ENCODE measurements around the gene AIG1.

Gene AIG1

GRCh38 chr6:143376375-143376774 lies 315.7 kb downstream of the AIG1 start:
- Histone ChIP-seq H3K27me3 (ENCODE audit: control insufficient read depth in 1 of 2, insufficient read depth in 2 of 2, low read length in 2 of 2) (no peaks in the 10 kb centered on the region), H3K4me1 (ENCODE audit: control insufficient read depth, insufficient read depth, low read length) (no peaks in the 10 kb centered on the region), H3K36me3 (ENCODE audit: control insufficient read depth in 2 of 2, insufficient read depth in 2 of 2, low read length in 2 of 2) (no peaks in the 10 kb centered on the region), H3K9ac (ENCODE audit: low read length in 2 of 2) (no peak overlapping the region), H3K4me3 (ENCODE audit: low read length in 2 of 2) (no peak overlapping the region), H3K9me3 (ENCODE audit: control insufficient read depth in 2 of 2, low read length in 2 of 2) (no peaks in the 10 kb centered on the region), H3K27ac (ENCODE audit: low read length) (no peak overlapping the region)

- H3K27me3 ChIP-seq (ENCODE audit: control insufficient read depth in 1 of 2, insufficient read depth in 2 of 2, low read length in 2 of 2), result no peaks in the 10 kb centered on the region
- H3K27ac ChIP-seq (ENCODE audit: low read length), result no peak overlapping the region
Observed at GRCh38 chr6:143376861-143377260, 316.2 kb downstream of the AIG1 start.

GRCh38 chr6:143385636-143386035 lies 324.9 kb downstream of the AIG1 start:
- Histone ChIP-seq H3K4me1 (ENCODE audit: control insufficient read depth, insufficient read depth, low read length) (no peaks in the 10 kb centered on the region), H3K9ac (ENCODE audit: low read length in 2 of 2) (no peak overlapping the region), H3K9me3 (ENCODE audit: control insufficient read depth in 2 of 2, low read length in 2 of 2) (peaks cover 2% of the 10 kb centered on the region in 2 donors), H3K36me3 (ENCODE audit: control insufficient read depth in 2 of 2, insufficient read depth in 2 of 2, low read length in 2 of 2) (no peaks in the 10 kb centered on the region), H3K27me3 (ENCODE audit: control insufficient read depth in 1 of 2, insufficient read depth in 2 of 2, low read length in 2 of 2) (no peaks in the 10 kb centered on the region), H3K4me3 (ENCODE audit: low read length in 2 of 2) (no peak overlapping the region), H3K27ac (ENCODE audit: low read length) (no peak overlapping the region)

More at GRCh38 chr6:143376861-143377260, 316.2 kb downstream of the AIG1 start:
- no peaks in the 10 kb centered on the region for H3K9me3 ChIP-seq (ENCODE audit: control insufficient read depth in 2 of 2, low read length in 2 of 2)
- H3K4me3 ChIP-seq (ENCODE audit: low read length in 2 of 2), result no peak overlapping the region
- no peaks in the 10 kb centered on the region for H3K4me1 ChIP-seq (ENCODE audit: control insufficient read depth, insufficient read depth, low read length)
- no peaks in the 10 kb centered on the region for H3K36me3 ChIP-seq (ENCODE audit: control insufficient read depth in 2 of 2, insufficient read depth in 2 of 2, low read length in 2 of 2)
- H3K9ac ChIP-seq (ENCODE audit: low read length in 2 of 2), result no peak overlapping the region

GRCh38 chr6:143390278-143390677 lies 329.6 kb downstream of the AIG1 start:
- Histone ChIP-seq H3K9me3 (ENCODE audit: control insufficient read depth in 2 of 2, low read length in 2 of 2) (no peaks in the 10 kb centered on the region), H3K4me1 (ENCODE audit: control insufficient read depth, insufficient read depth, low read length) (no peaks in the 10 kb centered on the region), H3K9ac (ENCODE audit: low read length in 2 of 2) (no peak overlapping the region), H3K4me3 (ENCODE audit: low read length in 2 of 2) (no peak overlapping the region), H3K27me3 (ENCODE audit: control insufficient read depth in 1 of 2, insufficient read depth in 2 of 2, low read length in 2 of 2) (no peaks in the 10 kb centered on the region), H3K27ac (ENCODE audit: low read length) (no peak overlapping the region), H3K36me3 (ENCODE audit: control insufficient read depth in 2 of 2, insufficient read depth in 2 of 2, low read length in 2 of 2) (no peaks in the 10 kb centered on the region)
